Tongue (tissue), 2 donors: ENCODE data around the gene CHCHD6. TPM values are rescaled to one million over a fixed set of nuclear protein-coding genes. Genes with fewer than 3 reads are reported as not detected.

Experiments
- DNase-seq: peaks from one replicate; pipeline ENCODE4 v3.0.0-alpha.2; 2015
- total RNA-seq: library from RNA; depleted of rRNA; stranded (reverse); fragments of >200 nt; gene quantifications from one replicate; pipeline ENCODE4 v1.2.3, GENCODE V29; 2014

Gene CHCHD6
- total RNA-seq, 1 donor from 2014 or later = 4.8 TPM

DNA sequence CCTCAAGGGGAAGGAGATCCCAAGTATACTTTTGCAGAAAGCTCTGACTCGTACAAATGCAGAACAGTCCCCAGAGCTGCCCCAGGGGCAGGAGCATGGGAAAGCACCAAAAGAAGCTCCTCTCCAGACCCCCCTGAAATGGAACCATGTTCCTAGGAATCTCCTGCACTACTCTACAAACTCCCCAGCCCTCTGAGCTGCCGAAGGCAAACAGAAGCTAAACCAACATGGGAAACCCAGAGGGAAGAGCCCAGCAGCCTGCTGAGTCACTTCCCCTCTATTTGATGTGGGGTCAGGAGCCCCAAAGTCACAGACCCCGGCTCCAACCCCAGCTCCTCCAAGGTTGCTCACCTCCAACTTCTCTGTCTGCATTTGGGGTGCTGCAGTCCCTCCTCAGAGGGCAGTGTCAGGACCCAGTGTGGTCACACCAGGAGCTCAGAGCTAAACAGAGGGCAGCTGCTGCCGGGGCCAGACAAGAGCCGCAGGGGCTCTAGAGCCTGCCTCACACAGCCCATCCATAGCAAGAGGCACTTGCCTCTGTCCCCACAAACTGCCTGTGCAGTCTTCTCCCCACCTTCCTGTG lies 275.1 kb downstream of the CHCHD6 start:
- no peak for DNase-seq

DNA sequence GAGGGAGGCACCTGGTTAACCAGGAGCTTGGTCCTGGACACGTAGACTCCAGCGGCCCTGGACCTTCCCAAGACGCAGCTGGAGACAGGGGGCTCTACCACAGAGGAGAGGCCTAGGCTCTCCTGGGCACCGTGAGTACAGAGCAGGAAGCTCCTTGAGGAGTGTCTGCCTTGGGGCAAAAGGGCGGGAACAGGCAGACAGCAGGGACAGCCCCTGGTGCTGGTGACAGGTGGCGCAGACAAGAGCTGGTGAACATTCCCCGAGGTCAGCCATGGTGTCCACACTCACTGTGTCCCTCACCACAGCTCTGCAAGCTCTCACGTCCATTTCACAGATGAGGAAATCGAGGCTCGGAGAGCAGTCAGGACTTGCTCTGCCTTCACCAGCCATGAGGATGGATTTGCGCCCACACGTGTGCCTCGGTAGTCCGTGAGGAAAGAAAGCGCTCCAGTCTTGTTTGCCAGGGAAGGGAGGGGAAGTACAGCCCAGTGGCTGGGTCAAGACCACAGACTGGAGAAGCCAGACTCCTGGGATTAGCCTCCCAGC lies 276.3 kb downstream of the CHCHD6 start:
- no peak for DNase-seq

DNA sequence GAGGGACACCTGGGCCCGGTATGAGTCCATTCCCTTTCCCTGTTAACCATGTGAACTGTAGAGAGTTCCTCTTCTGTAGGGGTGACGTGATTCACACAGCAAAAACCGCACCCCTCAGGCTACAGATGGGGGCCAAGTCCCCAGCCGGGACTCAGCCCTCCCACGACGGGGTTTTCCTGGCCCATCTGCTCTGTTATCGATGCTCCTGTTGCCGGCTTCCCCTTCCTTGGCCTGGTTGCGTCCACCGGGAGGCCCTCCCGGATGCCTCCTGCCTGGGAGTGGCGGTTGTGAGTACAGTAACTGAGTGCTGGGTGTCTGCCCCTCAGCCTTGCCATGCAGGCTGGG lies 278.1 kb downstream of the CHCHD6 start:
- DNase-seq = no peak

DNA sequence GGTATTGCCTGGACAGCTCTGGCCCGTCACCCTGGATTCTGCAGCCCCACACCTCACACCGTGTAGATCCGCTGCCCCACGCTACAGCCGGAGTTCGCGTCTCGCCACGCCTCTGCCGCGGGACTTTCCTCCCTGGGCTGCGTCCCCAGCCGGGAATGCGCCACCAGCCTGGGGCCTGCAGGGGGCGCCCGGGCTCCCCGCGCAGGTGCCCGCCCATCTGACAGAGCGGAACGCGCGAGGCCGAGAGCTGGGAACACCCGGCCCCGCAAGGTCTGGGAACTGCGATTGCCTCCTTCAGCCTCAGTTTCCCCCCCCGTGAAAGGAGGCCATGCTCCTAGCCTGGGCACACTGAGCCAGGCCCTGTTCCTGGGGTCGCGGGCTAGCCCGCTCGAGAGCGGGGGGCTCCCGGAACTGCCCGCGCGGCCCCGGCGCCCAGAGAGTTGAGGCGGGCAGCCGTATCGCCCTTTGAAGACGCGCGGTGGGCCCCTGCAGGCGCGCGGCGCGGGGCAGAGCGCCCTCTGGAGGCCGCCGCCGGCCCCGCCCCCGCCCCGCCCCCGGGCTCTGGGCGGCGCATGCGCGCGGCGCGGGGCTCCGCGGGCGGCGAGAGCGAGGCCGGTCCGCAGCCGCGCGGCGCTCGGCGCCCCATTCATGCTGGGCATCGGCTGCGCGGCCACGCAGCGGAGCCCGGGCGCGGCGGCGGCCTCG lies 278.6 kb downstream of the CHCHD6 start, which contains the start of gene PLXNA1:
TSS of gene PLXNA1 (plus strand) at position 645 of the 705 bp plus-strand sequence. CDS start 5,479 bp downstream, outside the sequence.
- DNase-seq = peak; percentile 78

DNA sequence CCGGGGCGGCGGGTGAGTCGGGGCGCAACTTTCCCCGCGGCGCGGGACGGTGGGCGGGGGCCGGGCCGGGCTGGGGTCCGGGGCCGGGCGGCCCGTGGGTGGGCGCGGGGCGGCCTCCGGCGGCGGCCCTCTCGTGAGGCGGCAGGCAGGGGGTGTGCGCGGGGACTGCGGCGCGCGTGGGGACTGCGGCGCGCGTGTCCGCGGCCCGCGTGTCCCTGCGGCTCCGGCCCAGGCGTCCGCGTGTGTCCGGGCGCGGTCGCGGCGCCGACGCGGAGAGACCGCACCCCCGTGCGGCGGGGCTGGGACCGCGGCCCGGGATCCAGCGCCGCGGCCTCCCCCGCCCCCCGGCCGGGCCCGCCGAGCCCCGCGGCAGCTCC lies 279.2 kb downstream of the CHCHD6 start:
- no peak for DNase-seq

DNA sequence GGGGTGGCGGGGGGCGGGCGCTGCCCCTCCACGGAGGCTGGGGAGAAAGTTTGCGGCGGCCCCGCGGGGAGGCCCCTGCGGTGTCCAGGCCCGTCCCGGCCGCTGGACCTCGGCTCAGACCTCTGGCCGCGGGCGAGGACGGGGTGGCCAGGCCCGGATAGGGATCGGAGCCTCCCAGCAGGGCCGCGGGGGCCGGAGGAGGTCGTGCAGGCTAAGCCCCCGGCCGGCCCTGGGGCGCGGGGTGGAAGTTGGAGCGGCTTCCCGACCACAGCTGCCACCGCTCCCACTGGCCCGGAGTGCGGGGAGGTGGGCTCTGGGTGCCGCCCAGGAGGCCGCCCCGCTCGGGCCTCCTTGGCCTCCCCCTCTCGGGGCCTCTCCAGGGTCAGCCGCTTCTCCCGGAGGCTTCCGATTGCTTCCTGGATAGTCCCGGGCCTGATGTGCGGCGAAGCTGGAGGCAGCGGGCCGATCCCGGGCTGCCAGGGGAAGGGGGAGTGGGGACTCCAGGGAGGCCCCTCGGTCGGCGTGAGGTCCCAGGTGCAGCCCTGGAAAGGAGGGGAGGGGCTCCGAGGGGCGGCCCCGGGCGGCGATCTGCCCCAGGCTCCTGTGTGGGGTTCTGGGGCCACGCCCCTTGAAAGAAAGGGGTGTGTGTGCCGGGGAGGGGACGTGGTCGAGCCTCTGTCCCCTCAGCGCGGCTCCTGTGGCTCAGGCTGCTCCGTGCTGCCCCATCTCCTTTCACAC lies 279.8 kb downstream of the CHCHD6 start:
- DNase-seq = peak; percentile 67

DNA sequence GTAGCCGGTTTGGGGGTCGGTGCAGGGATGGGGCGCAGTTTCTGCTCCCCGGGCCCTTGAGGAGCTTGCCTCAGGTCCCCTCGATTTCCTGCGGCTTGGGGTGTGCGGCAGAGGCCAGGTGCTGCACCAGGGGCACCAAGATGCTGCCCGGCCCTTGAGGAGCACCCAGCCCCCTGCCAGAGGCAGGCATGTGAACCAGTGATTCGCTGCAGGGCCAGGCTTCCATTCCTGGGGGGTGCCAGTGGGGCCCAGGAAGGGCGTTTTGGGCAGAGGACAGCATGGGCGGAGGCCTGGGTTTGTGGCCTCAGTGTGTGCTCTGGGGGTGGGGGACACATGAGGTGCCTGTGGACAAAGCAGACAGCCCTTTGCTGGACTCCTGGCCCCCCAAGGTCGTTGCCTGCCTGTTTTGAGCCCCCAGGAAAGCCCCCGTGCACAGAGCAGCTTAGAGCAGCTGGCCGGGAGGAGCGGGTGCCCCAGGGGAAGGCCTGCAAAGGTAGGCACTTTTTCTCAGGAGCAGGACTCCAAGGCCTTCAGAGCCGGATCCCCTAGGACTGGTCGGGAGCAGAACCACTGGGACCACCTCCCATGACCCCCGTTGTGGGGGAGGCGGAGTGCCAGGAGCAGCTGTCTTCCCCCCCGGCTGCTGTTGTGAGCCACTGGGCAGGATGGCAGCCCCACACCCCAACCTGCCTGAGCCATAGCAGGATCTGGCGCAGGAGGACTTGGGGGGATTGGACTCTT lies 280.5 kb downstream of the CHCHD6 start:
- no peak for DNase-seq

DNA sequence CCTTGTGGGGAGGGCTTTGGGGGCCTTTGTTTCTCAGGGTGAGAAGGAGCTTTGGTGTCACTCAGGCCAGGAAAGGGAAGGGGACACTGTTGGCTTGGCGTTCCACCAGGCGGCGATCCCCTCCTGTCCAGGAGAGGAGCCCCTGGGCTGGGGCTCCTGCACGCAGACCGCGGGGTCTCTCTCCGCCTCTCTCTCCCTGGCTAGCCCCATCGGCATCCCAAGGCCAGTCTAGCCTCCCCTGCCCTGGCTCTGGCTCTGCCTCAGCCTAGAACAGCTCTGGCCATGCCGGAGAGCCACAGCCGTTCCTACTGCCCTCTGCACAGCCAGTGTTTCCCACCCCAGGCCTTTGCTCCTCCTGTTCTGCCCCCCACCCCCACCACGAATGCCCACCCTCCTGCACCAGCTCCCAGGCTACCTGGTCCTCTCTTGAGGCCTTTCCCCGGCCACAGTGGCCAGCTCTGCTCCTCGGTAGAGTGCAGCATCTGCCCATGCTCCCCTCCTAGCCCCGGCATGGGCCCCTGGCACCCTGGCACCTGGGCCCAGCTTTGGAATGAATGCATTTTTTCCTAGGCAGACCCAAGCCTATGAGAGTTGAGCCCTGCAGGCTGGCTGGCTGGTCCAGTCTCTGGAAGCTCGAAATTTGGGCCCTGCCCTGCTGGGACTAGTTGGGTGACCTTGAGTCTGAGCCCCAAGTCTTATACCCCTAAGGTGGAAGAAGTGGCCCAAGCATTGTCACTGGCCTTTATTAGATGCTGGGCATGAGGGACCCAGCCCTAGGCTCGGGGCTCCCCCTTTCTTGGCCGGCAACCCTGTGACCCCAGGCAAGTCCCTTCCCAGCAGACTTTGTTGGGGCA lies 281.3 kb downstream of the CHCHD6 start:
- DNase-seq = peak; percentile 29

DNA sequence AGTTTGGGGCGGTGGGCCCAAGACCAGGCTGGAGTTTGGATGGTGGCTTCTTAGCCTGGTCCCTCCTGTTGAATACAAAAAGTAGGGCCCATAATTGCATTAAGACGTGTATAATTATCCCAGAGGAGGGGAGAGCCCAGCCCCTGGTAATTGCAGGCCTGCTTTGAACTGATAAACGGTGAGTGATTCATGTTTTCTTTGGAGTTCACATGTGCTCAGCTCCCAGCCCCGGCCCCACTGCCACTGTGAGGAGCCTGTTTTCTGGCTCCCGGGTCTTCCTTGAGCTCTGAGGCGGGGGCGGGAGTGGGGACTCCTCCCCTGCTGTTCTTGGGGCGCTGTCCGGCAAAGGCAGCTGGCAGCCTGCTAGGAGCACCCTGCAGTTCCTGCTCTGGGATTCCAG lies 282.0 kb downstream of the CHCHD6 start:
- DNase-seq = no peak

DNA sequence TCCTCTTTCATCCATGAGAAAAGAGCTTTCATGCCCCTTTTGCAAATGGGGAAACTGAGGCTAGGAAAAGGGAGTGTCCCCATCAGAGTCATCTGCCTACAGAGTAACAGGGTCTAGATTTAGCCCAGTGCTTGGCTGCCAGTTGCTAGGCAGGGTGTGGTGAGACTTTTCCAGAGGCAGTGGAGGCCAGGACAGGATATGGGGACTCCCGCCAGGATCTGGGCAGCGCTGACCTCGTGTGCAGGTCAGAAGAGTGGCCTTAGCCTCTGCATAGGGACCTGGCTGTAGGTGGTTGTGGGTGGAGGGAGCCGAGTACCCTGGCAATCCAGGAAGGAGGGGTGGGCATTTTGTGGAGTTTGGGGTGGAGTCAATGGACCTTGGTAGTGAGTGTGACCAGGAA lies 283.1 kb downstream of the CHCHD6 start:
- no peak for DNase-seq

DNA sequence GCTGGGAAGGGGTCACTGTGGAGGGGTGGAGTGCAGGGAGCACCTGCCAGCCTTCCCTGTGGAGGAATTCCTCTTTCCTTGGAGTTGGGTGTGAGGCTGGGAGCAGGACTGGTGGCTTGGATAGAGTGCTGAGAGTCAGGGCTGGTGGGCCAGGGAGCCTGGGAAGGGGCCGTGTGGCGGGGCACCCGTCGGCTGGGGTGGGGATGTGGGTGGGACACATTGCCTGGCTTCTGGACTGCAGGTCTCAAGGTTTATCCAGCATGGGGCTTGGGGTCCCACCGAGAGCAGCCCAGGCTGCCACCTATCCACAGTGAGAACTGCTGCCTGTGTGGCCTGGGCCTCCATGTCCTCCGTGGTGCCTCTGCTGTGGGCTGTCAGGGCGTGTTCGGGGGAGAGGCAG lies 283.6 kb downstream of the CHCHD6 start:
- DNase-seq = no peak

DNA sequence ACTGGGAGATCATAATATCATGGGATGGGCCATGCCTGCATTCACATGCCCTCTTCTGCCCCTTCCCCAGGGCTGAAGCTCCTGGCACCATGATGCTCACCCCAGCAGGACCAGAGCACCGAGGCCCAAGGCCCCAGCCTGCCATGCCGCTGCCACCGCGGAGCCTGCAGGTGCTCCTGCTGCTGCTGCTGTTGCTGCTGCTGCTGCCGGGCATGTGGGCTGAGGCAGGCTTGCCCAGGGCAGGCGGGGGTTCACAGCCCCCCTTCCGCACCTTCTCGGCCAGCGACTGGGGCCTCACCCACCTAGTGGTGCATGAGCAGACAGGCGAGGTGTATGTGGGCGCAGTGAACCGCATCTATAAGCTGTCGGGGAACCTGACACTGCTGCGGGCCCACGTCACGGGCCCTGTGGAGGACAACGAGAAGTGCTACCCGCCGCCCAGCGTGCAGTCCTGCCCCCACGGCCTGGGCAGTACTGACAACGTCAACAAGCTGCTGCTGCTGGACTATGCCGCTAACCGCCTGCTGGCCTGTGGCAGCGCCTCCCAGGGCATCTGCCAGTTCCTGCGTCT lies 284.5 kb downstream of the CHCHD6 start:
- DNase-seq = no peak

DNA sequence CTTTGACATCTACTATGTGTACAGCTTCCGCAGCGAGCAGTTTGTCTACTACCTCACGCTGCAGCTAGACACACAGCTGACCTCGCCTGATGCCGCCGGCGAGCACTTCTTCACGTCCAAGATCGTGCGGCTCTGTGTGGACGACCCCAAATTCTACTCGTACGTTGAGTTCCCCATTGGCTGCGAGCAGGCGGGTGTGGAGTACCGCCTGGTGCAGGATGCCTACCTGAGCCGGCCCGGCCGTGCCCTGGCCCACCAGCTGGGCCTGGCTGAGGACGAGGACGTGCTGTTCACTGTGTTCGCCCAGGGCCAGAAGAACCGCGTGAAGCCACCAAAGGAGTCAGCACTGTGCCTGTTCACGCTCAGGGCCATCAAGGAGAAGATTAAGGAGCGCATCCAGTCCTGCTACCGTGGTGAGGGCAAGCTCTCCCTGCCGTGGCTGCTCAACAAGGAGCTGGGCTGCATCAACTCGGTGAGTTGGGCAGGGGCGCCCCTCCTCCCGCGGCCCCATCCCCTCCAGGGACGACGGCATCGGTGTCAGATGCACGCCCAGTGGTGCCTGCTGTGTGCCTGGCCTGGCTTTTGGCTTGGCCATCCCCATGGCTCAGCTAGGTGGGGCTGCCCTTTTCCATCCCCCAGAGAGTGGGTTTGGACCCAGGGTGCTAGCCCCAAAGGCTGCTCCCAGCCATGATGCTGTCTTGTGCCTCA lies 285.4 kb downstream of the CHCHD6 start:
- no peak for DNase-seq

DNA sequence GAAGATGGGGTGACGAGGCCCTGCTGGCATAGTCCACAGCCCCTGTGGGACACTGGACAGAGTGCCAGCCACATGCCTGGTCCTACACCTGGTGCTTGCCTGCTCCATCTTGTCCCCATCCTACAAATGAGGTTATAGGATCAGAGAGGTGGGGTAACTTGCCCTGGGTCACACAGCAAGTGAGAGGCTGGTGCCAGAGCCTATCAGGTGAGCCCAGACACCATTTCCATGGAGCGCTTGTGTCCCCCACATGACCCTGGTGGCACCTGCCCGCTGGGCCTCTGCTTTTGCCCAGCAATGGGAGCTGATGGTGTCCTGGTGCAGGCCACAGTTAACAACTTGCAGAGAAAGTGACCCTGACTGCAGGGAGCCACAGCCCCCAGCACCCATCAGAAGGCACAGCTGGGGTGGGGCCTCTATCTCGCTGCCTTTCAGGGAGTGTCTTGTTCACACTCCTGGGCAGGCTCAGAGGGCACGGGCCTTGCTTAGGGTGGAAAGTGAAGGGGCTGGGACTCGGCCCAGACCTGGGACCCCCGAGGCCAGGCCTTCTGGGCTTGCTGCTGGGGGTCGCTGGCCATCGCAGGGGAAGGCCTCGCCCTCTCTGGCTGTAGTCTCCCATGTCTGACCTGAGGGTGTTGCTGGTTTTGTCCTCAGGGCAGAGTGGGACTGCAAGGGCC lies 286.1 kb downstream of the CHCHD6 start:
- DNase-seq = no peak

DNA sequence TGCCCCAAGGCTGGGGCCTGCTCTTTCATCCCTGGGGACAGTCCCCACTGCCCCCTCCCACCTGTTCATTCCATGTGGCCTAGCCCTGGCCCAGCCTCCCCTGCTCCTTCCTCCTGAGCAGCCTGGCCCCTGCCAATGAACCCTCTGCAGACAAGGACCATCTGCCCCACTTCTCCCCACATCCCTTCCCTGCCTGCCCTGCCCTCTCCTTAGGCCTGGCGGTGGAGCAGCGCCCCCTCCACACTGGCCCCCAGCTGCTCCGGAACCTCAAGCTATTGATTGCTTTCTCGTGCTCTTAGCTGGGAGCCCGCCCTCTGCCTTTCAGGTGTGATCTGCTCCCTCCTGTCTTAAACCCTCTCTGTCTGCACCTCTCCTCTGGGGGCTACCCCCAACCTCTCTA lies 286.9 kb downstream of the CHCHD6 start:
- no peak for DNase-seq

DNA sequence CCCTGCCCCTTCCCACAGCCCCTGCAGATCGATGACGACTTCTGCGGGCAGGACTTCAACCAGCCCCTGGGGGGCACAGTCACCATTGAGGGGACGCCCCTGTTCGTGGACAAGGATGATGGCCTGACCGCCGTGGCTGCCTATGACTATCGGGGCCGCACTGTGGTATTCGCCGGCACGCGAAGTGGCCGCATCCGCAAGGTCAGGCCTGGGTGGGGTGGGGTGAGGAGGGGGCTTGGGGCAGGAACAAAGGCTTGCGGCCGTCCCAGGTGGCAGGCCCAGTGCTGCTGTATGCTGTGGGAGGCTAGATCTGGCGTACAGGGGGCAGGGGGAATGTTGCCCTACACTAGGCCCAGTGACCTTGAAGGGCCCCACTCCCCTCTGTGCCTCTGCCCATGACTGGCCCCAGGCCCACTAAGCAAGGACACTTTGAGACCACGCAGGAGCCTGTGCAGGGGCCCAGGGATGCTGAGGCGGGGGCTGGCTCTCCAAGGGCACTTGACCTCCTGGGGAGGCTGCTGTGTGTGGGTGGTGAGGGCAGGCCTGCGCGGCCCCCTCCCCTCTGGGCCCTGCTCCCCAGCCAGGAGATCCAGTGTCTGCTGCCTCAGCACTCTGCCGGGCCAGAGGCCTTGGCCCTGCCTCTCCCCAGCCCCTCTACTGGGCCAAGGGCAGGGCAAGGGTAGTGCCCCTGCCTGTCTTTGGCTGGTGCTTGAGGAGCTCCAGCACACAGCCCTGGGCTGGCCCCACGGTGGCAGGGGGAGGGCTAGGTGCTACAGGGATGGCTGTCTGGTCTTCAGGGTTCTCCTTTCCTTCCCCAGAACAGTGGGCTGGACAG lies 287.5 kb downstream of the CHCHD6 start:
- no peak for DNase-seq

DNA sequence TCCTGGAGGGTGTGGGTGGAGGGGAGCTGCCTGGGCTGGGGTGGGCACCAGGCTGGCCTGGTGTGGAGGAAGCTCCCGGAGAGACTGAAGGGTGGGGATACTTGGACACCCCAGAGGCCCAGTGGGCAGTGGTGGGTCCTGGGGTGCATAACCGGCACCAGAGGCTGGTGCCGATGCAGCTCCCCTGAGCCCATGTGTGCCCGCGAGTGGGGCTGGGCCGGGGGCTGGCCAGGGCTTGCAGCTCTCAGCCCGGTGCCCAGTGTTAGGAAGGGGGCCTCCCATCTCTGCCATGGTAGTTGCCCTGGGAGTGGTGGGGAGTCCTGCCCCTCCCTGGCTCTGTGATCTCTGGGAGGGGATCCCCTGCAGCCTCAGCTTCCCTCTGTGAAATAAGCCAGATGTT lies 288.2 kb downstream of the CHCHD6 start:
- no peak for DNase-seq

DNA sequence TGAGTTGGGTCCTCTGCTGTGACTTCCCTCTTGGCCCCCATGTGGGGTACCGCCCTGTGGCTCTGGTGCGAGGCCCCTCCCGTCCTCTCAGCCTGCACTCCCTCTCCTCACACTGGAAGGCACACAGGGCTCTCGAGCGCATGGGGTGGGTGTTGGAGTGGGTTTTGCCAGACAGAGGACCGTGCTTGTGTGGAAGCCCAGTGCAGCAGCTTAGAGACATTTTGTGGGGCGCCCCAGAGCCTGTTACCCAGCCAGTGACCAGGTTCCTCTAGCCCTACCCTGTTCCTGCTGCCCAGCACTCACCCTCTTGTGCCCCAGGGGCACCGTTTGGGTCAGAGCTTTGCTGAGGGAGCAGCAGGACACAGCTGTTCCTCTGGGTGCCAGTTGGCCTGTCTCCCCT lies 288.7 kb downstream of the CHCHD6 start:
- DNase-seq = no peak

DNA sequence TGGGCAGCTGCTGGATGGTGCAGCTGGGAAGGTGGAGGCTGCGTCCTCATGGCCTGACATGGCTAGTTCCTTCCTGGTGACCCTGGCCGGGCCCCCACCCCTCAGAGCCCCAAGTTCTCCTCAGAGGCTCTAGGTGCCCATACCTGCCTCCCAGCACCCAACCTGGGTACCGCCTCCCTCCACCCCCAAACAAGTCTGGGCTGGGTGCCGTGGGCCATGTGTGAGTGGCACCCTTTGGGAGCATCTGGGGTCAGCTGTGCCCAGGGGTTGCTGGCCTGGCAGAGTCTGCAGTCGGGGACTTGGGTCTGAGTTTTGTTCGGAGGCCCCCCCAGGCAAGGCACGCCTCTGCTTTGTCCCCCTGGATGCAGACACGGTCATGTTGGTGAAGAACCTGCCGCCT lies 289.4 kb downstream of the CHCHD6 start:
- no peak for DNase-seq
